ENCODE measurements around the gene SGMS1. TPM values are rescaled to one million over a fixed set of nuclear protein-coding genes. Genes with fewer than 3 reads are reported as not detected.
A peak's percentile ranks its signal among the peaks of the same experiment; 100 is the strongest.

The SGMS1 gene
- total RNA-seq, 1 experiment from 2014 or later: 20.4 TPM

GRCh38 chr10:50440489-50440888 is 183.3 kb downstream of the SGMS1 start:
- no peak overlapping the region for H3K14ac ChIP-seq (ENCODE audit: insufficient read depth, low read length)
- no peaks in the 10 kb centered on the region for H3K79me1 ChIP-seq (ENCODE audit: insufficient read depth, low read depth, low read length, poor library complexity, severe bottlenecking)
- no peak overlapping the region for H2BK120ac ChIP-seq (ENCODE audit: low read depth, low read length, poor library complexity, severe bottlenecking)
- H2BK12ac ChIP-seq (ENCODE audit: insufficient read length, low read depth, low read length): no peak overlapping the region
- Mint-ChIP-seq H3K4me3 (no peak overlapping the region), H3K27me3 (ENCODE audit: low read depth) (no peaks in the 10 kb centered on the region), H3K27ac (peak overlapping the region in 1 of 3 experiments; percentile 18; a peak in 2 of 7 replicates), H3K9me3 (peaks cover 2 to 11% of the 10 kb centered on the region in 2 experiments), H3K36me3 (ENCODE audit: insufficient read depth in 1 of 3, low read depth in 3 of 3) (peaks cover 8 to 13% (median 9%) of the 10 kb centered on the region in 3 experiments), H3K4me1 (peaks cover 26 to 49% of the 10 kb centered on the region in 2 experiments)
- no peaks in the 10 kb centered on the region for H4K20me1 ChIP-seq (ENCODE audit: control insufficient read depth, insufficient read depth, insufficient read length)
- H2AFZ ChIP-seq (ENCODE audit: low read length): no peak overlapping the region
- H3T11ph ChIP-seq (ENCODE audit: low read length): no peak overlapping the region
- WGBS (ENCODE audit: extremely low coverage, insufficient read length, low lambda C conversion rate): no CpG with 5 or more reads among the region's 4 CpGs
- no peak overlapping the region for H3K23ac ChIP-seq (ENCODE audit: insufficient read length, low read depth, low read length)
- no peak overlapping the region for H2AK5ac ChIP-seq (ENCODE audit: insufficient read length, low read length)
- no peak overlapping the region for H4K91ac ChIP-seq (ENCODE audit: insufficient read length, low read depth, low read length)
- H4K5ac ChIP-seq (ENCODE audit: insufficient read length, low read depth, low read length): no peak overlapping the region
- H3K9ac ChIP-seq (ENCODE audit: extremely low read depth, insufficient read length, low read length): no peak overlapping the region
- DNase-seq: no peak
- no peak overlapping the region for H3K4ac ChIP-seq (ENCODE audit: low read depth, low read length)
- no peak overlapping the region for H2BK15ac ChIP-seq (ENCODE audit: low read depth, low read length)
- no peak for TF ChIP-seq CTCF (conservative IDR thresholded peaks at IDR 0.05)
- H3K9me3 ChIP-seq (ENCODE audit: control insufficient read depth, low read depth, low read length): no peaks in the 10 kb centered on the region
- no peak overlapping the region for H2BK20ac ChIP-seq (ENCODE audit: low read depth, low read length, poor library complexity, severe bottlenecking)
- no peak overlapping the region for H3K27ac ChIP-seq (ENCODE audit: insufficient read length, low read depth, low read length)
- no peak overlapping the region for H3K56ac ChIP-seq (ENCODE audit: insufficient read length, low read depth, low read length)
- H3K27me3 ChIP-seq (ENCODE audit: insufficient read depth, low read length): no peaks in the 10 kb centered on the region
- H3K4me1 ChIP-seq (ENCODE audit: insufficient read depth, low read length): no peaks in the 10 kb centered on the region
- no peaks in the 10 kb centered on the region for H3K79me2 ChIP-seq (ENCODE audit: insufficient read depth, low read length)
- H4K8ac ChIP-seq (replicated peaks; ENCODE audit: insufficient read length, low read depth, low read length): no peak overlapping the region
- no peak overlapping the region for H2BK5ac ChIP-seq (ENCODE audit: insufficient read length, low read length)
- H3K18ac ChIP-seq (ENCODE audit: insufficient read length, low read depth, low read length): no peak overlapping the region
- no peak overlapping the region for H3K4me2 ChIP-seq (ENCODE audit: insufficient read depth, insufficient read length, low read length)
- no peaks in the 10 kb centered on the region for H3K23me2 ChIP-seq (ENCODE audit: insufficient read length, low read depth, low read length, poor library complexity, severe bottlenecking)
